ENCODE data around the gene CLDN10. TPM values are rescaled to one million over a fixed set of nuclear protein-coding genes. Genes with fewer than 3 reads are reported as not detected.
A peak's percentile ranks its signal among the peaks of the same experiment; 100 is the strongest.

The CLDN10 gene
- polyA plus RNA-seq, 2 of the 4 experiments (the other 2 are of a cell fraction): 0.18 to 0.96 TPM

GRCh38 chr13:95541308-95541707, 11.2 kb upstream of the CLDN10 start:
- no peak overlapping the region for H3K4me2 ChIP-seq
- H3K4me1 ChIP-seq: peaks cover 22% of the 10 kb centered on the region
- TF ChIP-seq USF2 (IDR thresholded peaks at IDR 0.05) (no peak), TP53 (CRISPR knock-in tag; IDR thresholded peaks at IDR 0.05) (no peak), FOSB (CRISPR knock-in tag; IDR thresholded peaks at IDR 0.05) (no peak), CBX2 (IDR thresholded peaks at IDR 0.05; ENCODE audit: borderline replicate concordance, low read depth) (no peak), POLR2A (IDR thresholded peaks at IDR 0.05; ENCODE audit: low read length) (no peak), FOSL2 (IDR thresholded peaks at IDR 0.05) (no peak), FOSL2 (CRISPR knock-in tag; IDR thresholded peaks at IDR 0.05) (no peak)
- no peak overlapping the region for H3K27ac ChIP-seq
- POLR2A ChIA-PET: no interaction called here
- no peak overlapping the region for H3K4me3 ChIP-seq
- FAIRE-seq (no peak), ATAC-seq (peak in 1 of 2 experiments; percentile 32; a peak in 1 of 6 replicates), DNase-seq (ENCODE audit: low read depth in 1 of 2, low spot score in 1 of 2) (no peak)
- CTCF ChIA-PET: interaction anchor here (1.9 kb wide), 1 partner anchor 23 kb away, joined by 5 read pairs; no protein-coding TSS in a partner anchor
- no peaks in the 10 kb centered on the region for H3K9me3 ChIP-seq
- 41% methylated on average over 2 of the region's 2 CpGs for WGBS (ENCODE audit: missing lambda C conversion rate)

DNA sequence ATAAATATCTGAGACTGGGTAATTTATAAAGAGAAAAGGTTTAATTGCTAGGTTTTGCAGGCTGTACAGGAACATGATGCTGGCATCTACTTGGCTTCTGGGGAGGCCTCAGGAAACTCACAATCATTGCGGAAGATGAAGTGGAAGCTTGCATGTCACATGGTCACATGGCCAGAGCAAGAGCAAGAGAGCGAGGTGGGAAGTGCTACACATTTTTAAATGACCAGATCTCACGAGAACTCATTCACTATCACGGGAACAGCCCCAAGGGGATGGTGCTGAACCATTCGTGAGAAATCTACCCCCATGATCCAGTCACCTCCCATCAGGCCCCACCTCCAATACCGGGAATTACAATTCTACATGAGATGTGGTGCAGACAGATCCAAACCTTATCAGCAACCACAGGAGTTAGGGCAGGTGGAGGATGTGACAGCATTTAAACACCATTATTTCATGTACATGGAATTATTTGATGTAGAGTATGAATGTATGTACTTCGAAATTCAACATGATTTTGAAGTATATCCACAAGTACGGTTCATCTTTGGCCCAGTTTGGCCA, 10.5 kb upstream of the CLDN10 start:
- ChIA-PET CTCF (interaction anchor here (0.9 to 1.9 kb wide), 2 partner anchors 9 to 22 kb away, joined by 3 to 5 read pairs; no protein-coding TSS in a partner anchor), POLR2A (no interaction called here)
- DNase-seq (ENCODE audit: low read depth in 1 of 2, low spot score in 1 of 2) (no peak), ATAC-seq (no peak), FAIRE-seq (no peak)
- Histone ChIP-seq H3K4me1 (peaks cover 15% of the 10 kb centered on the region; the same call in 2 of the 3 replicates), H3K27ac (no peak overlapping the region), H3K9me3 (no peaks in the 10 kb centered on the region), H3K4me2 (no peak overlapping the region), H3K4me3 (no peak overlapping the region)
- no peak for TF ChIP-seq GATA3 (IDR thresholded peaks at IDR 0.05; ENCODE audit: borderline replicate concordance)
- TF ChIP-seq MAX (IDR thresholded peaks at IDR 0.05): no peak
- TF ChIP-seq, protein P1, sequence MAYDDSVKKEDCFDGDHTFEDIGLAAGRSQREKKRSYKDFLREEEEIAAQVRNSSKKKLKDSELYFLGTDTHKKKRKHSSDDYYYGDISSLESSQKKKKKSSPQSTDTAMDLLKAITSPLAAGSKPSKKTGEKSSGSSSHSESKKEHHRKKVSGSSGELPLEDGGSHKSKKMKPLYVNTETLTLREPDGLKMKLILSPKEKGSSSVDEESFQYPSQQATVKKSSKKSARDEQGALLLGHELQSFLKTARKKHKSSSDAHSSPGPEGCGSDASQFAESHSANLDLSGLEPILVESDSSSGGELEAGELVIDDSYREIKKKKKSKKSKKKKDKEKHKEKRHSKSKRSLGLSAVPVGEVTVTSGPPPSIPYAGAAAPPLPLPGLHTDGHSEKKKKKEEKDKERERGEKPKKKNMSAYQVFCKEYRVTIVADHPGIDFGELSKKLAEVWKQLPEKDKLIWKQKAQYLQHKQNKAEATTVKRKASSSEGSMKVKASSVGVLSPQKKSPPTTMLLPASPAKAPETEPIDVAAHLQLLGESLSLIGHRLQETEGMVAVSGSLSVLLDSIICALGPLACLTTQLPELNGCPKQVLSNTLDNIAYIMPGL (CRISPR knock-in tag; IDR thresholded peaks at IDR 0.05; ENCODE audit: borderline replicate concordance): no peak
- TF ChIP-seq MYC (IDR thresholded peaks at IDR 0.05; ENCODE audit: borderline replicate concordance, low read length): no peak
- no peak for TF ChIP-seq CBX8 (IDR thresholded peaks at IDR 0.05)
- no peak for TF ChIP-seq SREBF2 (IDR thresholded peaks at IDR 0.05)
- no peak for TF ChIP-seq USF2 (IDR thresholded peaks at IDR 0.05)
- no peak for TF ChIP-seq MAZ (IDR thresholded peaks at IDR 0.05; ENCODE audit: borderline replicate concordance, low read depth, low read length)
- no peak for TF ChIP-seq ZFP36 (IDR thresholded peaks at IDR 0.05; ENCODE audit: borderline replicate concordance, partially characterized antibody)
- TF ChIP-seq KDM5A (IDR thresholded peaks at IDR 0.05): no peak
- TF ChIP-seq BHLHE40 (IDR thresholded peaks at IDR 0.05; ENCODE audit: low read depth, low read length): no peak
- 81% methylated on average over 8 of the region's 8 CpGs for WGBS (ENCODE audit: missing lambda C conversion rate)

GRCh38 chr13:95544293-95544692, 8.2 kb upstream of the CLDN10 start:
- Histone ChIP-seq H3K27ac (no peak overlapping the region), H3K4me1 (peaks cover 16% of the 10 kb centered on the region; the same call in 2 of the 3 replicates), H3K4me2 (no peak overlapping the region), H3K9me3 (no peaks in the 10 kb centered on the region), H3K4me3 (no peak overlapping the region)
- WGBS (ENCODE audit: missing lambda C conversion rate): 62% methylated on average over 2 of the region's 2 CpGs
- DNase-seq (ENCODE audit: low read depth in 1 of 2, low spot score in 1 of 2): no peak
- ChIA-PET POLR2A (no interaction called here), CTCF (no interaction called here)
- no peak for FAIRE-seq
- TF ChIP-seq RARB (CRISPR knock-in tag; IDR thresholded peaks at IDR 0.05) (no peak), RCOR1 (IDR thresholded peaks at IDR 0.05; ENCODE audit: low read depth, low read length) (no peak)
- ATAC-seq: no peak

Measured in A549 (cell line).